ENCODE results near the gene PTPN21.

PTPN21 gene

DNA sequence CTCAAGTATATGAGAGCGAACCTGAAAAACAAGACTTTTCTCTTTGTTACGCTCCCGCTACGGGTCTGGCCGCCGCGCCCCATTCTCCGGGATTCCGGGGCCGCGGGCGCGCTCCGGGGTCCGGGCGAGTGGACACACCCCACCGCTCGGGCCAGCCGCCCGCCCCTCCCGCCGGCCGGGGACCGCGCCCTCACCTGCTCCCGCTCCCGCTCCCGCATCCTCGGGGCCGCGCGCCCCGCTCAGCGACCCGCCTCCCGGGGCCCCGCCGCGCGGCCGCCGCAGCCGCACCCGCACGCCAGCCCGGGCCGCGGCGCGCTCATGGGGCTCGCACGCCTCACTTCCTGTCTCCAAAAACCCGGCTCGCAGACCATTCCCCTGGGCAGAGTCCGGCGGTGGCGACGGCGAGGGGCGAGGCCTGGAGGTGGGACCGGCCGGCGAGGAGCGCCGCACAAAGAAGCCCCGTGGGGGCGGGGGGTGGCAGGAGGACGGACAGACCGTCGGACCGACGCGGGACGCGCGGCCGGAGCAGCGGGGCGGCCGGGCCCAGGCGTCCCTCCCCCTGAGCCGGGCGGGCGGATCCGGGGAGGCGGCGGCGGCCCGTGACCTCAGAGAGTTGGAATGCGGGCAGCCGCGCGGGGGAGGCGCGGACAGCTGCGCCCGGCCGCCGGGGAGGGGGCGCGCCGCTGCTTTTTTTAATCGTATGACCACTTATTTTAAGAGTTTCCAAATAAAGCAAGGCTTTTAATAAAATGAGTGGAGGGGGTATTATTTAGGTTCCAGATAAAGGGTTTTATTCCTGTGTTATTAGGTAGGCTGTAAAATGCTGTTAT lies at the start of gene PTPN21:
Gene PTPN21 (minus strand): TSS at position 551 of the 830 bp plus-strand sequence. CDS start 4,590 bp downstream, outside the sequence.
- DNase-seq (ENCODE audit: low read depth): no peak

DNA sequence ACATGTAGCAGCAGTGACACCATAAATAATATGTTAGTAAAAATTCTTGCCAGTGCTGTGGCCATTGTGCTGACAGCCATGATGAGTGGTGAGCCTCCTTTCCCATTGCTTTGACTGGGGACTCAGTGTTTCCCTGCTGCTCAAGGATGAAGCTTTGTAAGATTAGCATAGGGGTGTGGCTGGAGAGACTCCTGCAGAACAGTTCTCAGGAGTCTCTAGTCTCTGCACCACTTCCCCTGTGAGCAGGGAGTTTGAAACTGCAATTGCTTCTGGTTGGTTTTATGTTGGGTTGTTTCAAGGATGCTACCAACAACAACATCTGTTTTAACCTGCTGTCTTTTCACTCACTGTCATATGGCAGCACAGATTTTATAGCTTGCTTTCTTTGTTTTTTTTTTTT lies 49.4 kb upstream of the PTPN21 start:
- DNase-seq (ENCODE audit: low read depth): no peak

DNA sequence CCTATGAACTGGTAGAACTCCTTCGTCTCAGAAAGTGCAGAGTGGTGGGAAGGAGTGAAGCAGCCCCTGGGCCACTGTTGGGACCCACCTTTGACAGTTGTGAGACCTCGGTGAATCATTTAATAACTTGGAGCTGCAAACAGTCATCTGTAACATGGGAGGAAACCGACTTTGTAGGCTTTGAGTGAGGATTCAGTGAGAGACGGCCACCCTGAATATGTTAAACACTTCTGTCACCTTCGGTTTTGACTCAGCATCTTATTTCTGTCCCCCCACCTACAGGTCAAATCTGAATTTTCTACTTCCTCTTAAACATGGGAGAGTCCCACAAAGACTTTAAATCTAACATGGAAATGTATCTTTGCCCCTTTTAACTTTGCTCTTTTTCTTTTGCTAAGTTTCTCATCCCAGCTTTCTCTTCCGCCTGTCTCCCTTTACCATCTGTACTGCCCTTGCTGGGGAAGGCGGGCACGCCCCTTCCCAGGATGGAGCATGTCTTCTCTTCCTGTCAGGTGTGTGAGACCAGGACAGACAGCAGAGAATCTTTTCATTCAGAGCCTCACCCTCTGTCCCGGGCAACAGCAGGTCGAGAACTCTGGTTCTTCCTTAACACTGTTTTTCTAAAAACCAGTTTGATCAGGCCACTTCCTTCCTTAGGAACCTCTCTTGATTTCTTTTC lies 45.1 kb upstream of the PTPN21 start:
- DNase-seq (ENCODE audit: low read depth): no peak

DNA sequence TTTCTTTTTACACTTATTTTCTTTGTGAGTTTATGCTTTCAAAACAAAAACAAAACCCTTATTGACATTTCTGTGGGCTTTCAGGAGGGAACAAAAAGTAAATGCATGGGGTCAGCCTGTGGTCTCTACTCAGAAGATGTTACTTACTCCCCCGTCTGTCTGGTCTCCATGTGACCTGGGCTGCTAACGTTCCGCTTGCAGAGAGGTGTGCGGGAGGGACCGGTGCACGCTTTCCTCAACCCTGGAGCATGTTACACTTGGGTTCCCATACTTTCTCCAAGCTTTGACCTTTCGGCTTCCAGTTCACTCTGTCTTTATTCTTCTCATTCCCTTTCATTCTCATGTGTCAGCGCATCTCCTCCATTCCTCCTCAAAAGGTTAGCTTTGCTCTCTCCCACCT lies 44.5 kb upstream of the PTPN21 start:
- no peak for DNase-seq (ENCODE audit: low read depth)

DNA sequence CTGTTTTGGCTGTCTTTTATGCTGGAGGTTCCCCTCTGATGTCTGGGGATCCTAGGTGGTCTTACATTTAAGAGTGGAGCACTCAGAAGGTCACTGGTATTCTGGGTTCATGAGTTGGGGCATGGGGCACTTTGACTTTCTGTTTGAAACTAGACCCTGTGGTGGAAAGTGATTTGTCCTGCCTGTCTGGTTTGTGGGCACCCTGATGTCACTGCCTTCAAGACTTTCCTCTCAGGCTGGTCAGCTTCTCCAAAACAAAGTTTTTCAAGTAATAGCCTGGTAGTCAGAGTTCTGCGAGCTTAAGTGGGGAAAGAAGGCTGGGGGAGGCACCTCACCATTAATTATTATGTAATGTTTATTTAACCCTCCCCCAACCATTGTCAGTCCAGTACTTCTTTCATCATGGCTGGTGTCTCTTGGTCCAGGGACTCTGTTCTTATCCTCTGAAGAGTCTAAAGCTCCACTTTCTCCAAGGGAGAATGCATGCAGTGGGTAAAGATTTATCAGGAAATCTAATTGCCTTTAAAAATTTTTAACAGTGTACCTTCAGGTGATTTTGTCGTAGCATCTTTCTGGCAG lies 43.4 kb upstream of the PTPN21 start:
- DNase-seq (ENCODE audit: low read depth): no peak

DNA sequence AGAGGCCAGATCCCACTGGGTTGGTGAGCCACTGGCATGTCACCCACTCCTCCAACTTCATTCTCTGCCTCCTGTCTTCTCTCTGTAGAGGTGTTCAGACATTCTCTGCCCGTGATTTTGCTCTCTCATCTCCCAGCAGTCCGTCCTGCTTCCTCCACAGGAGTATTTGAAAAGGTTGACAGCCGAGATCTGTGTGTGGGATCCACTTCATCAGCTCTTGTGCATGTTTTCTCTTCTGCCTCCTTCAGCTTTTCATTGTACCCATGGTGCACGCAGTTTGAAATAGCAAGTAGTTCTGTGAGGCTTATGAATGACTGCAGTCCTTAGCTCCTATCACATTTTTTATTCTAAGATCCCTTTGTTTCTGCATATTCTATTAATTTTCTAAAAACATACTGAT lies 42.8 kb upstream of the PTPN21 start:
- no peak for DNase-seq (ENCODE audit: low read depth)

DNA sequence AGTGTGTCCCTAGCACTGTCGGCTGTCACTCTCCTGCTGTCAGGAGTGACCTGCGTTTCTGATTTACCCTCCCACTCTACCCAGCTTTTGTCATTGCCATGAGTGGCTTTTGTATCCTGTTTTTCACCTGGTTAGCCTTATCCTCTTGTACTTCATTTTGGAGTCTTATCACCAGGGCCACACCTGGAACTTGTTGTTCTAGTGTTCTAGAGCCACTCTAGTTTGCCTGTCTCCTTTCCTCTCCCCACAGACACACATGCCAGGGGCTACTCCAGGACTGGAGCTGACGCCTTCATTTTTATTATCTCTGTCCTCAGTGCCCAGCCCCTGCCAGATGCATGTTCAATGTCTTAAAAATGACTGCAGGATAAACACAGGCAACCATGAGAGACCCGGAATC lies 42.2 kb upstream of the PTPN21 start:
- DNase-seq (ENCODE audit: low read depth): no peak

DNA sequence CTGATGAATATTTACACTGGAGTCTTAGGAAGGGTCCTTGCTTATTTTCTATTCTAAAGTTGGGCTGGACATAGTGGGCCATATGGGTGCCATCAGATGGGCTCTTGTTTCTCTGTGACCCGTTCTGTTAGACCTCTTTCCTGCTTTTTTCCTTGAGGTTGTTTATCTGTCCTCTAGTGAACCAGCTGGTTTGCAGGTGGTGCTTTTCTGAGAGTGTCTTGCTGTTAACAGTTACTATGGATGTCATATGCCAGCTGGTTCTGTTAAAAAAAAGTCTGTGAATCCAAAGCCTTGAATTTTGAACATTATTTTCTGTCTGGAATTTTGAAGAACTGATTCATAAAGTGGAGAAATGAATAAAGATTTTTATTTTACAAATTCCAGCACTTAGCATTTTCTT lies 37.2 kb upstream of the PTPN21 start:
- no peak for DNase-seq (ENCODE audit: low read depth)

DNA sequence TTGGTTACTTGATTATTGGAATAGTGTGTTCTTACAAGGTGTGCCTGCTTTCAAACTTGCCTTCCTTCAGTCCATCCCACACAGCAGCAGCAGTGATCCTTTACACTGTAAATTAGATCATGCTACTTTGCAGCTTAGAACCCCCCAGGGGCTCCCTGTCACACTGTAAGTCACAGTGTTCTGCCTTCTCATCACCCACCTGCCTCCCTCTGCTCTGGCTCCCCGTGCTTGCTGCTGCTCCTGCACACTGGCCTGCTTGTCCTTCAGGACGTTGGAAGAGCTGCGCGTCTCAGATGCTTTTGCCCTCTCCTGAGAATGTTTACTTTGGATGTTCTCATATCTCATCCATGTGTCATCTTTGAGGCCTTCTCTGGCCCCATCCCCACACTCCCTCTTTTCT lies 35.4 kb upstream of the PTPN21 start:
- DNase-seq (ENCODE audit: low read depth): no peak

DNA sequence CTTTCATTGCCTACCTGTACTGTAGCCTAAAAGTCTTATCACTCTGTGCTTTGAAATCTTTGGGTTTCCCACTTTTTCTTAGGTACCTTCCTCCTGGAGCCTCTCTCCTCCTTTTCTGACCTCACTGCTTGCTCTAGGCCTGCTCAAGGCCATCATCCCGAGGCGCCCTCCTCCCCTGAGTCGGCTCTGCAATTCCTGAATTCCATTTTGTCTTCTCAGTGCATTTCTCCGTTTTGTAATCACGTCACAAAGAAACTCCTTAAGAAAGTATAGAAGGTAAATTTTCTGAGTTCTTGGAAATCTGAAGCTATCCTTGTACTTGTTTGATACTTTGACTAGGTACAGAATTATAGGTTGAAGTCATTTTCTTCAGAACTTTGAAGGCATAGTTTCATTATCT lies 33.3 kb upstream of the PTPN21 start:
- DNase-seq (ENCODE audit: low read depth): no peak

DNA sequence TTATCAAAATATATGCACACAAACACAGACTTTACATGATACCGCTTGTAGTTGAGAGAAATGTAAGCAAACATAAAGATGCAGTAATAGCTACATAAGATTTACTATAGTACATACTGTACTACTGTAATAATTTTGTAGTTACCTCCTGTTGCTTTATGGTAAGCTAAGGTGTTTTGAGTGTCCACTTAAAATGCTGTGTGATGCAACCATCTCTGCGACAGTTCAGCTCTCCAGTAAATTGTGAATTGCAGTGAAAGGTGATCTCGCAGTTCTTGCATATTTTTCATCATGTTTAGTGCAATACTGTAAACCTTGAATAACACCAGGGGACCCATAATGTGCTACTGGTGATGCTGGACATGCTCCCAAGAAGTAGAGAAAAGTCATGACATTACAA lies 29.6 kb upstream of the PTPN21 start:
- no peak for DNase-seq (ENCODE audit: low read depth)

DNA sequence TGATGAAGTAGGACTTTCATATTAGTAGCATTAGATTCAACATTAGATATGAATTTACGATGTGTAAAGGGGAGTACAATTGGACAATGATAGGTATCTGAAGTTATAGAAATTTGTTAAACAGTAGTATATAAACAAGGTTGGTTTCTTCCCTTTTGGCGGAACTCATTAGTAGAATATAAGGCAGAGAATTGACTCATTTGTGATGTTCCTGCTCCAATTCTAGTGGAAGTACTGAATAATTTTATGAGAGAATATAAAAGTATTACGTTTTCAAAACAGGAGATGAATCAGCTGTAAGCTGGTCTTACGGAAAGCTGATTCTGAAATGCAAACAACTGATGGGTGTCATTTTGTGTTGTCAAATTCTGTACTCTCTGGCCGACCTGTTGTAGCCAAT lies 21.4 kb upstream of the PTPN21 start:
- no peak for DNase-seq (ENCODE audit: low read depth)

DNA sequence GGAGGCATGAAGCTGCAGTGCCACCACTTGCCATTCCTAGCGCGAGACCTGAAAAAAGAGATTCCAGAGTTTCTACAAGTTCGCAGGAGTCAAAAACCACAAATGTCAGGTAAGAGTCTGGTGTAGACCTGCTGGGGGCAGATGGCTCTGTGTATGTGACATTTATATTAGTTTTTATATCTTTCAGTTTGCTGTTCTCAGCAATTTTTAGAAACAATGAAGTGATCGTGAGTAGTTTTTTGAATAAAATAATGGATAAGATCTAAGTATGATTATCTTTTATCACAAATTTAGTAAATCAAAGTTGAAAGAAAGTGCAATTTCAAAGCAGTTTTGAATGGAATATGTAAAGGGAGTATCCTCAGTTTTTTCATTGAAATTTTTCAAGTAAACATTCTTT lies 17.3 kb upstream of the PTPN21 start:
- DNase-seq (ENCODE audit: low read depth): no peak

DNA sequence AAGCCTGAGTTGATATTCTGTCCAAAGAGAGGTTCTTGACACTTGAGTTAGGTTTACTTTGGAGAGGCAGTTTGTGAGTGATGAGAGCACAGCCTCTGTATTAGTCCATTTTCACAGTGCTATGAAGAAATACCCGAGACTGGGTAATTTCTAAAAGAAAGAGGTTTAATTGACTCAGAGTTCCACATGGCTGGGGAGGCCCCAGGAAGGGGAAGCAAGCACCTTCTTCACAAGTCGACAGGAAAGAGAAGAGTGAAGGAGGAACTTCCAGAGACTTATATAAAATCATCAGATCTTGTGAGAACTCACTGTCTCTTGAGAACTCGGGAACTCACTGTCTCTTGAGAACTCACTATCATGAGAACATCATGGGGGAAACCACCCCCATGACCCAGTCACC lies 13.4 kb upstream of the PTPN21 start:
- DNase-seq (ENCODE audit: low read depth): no peak

DNA sequence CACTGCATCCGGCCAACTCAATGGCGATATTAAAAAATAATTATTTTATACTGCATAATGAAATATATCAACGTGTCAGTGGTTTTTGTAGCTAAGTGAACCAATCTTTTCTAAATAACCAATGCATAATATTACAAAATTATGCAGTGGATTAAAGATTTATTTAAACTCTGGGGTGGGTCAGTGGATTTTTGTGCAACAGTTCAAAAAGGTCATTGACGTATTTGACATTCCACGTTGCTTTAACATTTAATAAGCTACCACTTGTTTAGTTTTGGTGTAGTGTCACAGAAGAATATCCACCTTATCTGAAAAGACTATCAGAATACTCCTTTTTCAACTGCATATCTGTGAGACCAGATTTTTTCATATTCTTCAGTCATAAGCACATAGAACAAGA lies 10.6 kb upstream of the PTPN21 start:
- DNase-seq (ENCODE audit: low read depth): no peak

DNA sequence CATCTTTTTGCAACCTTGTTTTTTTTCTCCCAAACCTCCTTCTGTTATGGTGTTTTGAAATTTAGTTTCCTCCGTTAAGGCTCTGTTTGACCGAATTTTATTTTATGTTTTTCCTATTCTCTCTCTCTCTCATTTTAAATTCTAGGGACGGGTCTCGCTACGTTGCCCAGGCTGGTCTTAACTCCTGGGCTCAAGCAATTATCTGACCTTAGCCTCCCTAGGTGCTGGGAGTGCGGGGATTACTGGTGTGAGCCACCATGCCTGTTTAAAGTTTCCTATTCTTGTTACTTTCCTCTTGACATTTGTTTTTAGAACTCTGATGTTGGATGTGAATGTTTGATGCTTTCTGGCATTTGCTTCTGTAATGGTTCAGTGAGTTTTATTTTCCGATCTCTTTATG lies 9.0 kb upstream of the PTPN21 start:
- no peak for DNase-seq (ENCODE audit: low read depth)

DNA sequence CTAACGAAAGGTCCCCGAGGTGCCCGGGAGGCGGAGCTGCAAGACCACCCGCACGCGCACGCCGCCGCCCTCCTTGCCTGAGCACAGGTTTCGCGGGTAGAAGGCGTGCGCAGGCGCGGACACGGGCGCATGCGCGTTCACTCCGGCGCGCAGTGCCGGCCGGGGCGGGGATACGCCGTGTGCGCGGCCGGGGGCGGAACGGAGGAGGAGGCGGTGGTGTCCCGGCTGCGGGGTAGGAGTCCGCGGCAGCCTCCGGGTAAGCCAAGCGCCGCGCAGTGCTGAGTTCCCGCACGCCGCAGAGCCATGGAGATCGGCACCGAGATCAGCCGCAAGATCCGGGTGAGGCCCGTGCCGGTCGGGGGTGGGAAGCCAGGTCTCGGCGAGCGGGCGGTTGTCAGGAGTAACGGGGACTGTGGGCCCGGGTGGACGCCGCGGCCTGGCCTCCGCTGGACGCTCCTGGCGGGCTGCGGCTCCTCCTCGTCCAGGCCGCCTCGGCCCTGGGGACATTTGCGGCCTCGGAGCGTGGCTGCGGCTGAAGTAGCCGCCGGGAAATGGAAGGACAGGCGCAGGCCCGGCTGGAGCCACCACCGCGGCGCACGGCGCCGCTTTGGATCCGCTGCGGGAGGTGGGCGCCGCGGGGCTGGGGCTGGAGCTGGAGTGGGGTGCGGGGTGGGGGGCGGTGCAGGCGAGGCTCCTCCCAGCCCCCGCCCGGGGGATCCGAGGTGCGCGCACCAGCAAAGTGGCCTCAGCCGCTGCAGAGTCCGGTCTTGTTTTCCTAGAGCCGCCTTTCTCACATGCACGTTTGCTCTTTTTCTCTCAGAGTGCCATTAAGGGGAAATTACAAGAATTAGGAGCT lies 8.3 kb upstream of the PTPN21 start, which contains the start of gene ZC3H14:
Gene ZC3H14 (plus strand): TSS at position 207 of the 856 bp plus-strand sequence. CDS start 97 bp downstream, at position 304.
- peak; percentile 81 for DNase-seq (ENCODE audit: low read depth)

DNA sequence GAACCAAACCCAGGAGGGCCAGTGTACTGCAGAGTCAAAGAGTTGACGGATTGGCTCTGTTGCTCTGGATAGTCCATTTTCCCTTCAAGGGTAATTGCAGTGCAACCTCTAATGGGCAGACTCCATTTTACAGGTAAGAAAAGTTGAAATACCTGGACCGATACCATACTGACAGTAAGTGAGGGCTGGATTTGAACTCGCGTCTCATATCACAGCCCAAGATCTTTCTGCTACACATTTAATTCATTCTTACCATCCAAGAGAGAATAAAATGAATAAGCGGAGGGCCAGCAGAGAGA lies 7.7 kb upstream of the PTPN21 start:
- no peak for DNase-seq (ENCODE audit: low read depth)

DNA sequence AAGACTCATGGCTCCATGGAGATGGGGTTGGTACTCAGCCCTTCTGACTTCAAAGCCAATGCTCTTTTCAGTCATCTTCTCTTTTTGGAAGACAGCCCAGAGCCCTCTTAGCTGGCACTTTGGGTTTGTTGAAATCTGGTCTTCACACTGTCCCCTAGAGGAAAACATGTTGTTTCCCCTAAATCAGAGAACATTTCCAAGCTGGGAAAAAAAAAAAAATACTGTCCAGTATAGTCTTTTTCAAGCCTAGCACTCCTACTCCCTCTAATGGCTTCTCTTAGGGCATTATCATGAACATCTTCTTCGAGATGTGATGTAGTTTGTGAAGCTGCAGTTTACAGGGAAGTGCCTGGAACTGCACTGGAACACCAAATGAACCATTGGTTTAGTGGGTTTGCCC lies 5.0 kb upstream of the PTPN21 start:
- no peak for DNase-seq (ENCODE audit: low read depth)

DNA sequence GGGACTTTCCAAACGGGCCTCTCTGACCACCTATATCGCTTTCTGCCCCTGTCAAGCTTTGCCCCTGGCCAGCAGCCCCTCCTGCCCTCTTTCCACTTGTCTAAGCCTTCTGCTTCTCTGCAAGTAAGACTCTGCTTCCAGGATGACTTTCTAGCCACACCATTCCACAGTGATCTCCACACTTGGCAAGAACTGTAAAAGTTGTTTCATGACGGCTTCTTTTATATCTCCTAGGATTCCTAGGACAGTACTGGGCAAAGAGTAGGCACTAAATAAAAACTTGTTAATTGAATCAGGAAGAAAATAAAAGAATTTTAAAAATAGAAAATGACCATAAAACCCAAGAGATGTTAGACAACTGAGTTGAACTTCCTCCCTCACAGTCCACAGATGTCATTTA lies 1.8 kb upstream of the PTPN21 start:
- DNase-seq (ENCODE audit: low read depth): no peak

DNA sequence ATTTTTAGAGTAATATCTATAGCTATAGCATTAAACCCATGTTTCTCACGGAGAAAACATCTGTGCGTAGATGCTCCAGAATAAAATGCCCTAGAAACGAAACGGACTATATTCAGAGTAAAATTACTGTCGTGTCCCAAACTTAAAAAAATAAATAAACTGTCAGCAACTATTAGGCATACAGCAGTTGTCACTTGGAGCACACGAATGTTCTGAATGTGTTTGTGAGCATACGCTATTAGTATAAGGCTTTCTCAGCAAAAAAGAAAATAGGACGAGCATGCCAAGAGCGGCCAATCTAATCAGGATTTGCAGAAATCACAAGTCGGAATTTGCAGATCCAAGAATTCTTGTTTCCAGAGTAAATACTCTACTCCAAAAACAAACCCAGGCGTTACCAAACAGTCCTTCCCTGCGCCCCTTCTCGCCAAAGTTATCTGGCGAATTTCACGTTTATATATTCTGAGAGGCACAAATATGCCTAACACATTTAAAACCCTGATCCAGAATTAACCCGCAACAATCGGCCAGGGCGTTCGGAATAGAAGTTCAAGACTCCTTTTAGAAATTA lies 836 bp downstream of the PTPN21 start:
- DNase-seq (ENCODE audit: low read depth): no peak

DNA sequence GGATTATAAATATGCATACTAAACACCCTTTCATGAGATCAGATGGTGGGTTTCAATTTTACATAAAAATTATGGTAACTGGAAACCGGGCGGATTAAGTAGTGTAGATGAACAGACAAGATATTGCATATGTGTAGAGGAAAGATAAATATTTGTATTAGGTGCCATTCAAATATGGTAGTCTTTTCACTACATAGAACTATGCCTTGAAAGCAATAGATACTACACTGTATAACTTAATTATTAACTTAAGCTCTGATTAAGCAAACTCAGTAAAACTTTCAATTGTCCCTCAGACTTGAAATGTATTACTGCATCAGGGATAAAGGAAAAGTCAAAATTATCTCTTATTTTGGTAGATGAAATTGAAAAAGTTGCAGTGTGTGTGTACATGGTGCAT lies 1.9 kb downstream of the PTPN21 start:
- DNase-seq (ENCODE audit: low read depth): no peak
